GM19324 (cell line): ENCODE data around the gene SPSB4.

Experiments used
- ATAC-seq: cut with Tn5 transposase; IDR thresholded peaks from one replicate; pipeline ENCODE4 v1.9.1; 2021; ENCODE audit warnings: mild to moderate bottlenecking, moderate library complexity; ENCODE audit not compliant: unreplicated experiment, low FRiP score

SPSB4 gene

GRCh38 chr3:141193066-141193830 is 142.1 kb downstream of the SPSB4 start:
- ATAC-seq, result no peak
